DMS 273 (cell line): ENCODE data around the gene DLGAP1.
"Not testable (repeated sequence)": the region's sequence is repeated elsewhere in the genome, so short reads cannot be mapped to it uniquely, and the experiment has no call there.

Experiments
- DNase-seq: peaks from one replicate; lab custom pipeline; 2025; ENCODE audit not compliant: unreplicated experiment; lab: John Stamatoyannopoulos, UW

Gene DLGAP1

GRCh38 chr18:4455113-4455811 lies at the start of gene DLGAP1:
Gene DLGAP1, minus strand, starts transcription at chr18:4455307.
- DNase-seq: peak; percentile 95

GRCh38 chr18:4494703-4495284 lies 39.7 kb upstream of the DLGAP1 start:
- not testable (repeated sequence) for DNase-seq

DNA sequence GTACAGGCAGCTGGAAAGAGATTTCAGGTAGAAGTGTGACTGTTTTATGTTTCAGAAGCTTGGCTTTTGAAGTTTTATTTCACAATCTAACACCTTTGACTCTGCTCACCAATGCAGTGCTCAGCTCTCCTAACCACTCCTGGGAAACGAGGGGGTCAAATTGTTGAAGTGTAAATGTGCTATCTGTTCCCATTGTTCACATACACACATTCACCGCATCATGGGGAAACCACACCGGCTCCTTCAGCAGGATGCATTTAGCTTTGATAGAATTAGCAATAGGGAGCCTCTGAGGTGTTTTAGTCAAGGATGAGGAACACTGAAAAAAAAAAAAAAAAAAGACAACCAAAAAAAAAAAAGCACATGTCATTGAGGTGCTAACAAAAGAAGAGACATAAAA lies 13.4 kb upstream of the DLGAP1 start:
- DNase-seq: no peak

GRCh38 chr18:4454537-4455112 lies 482 bp downstream of the DLGAP1 start:
- peak; percentile 71 for DNase-seq

DNA sequence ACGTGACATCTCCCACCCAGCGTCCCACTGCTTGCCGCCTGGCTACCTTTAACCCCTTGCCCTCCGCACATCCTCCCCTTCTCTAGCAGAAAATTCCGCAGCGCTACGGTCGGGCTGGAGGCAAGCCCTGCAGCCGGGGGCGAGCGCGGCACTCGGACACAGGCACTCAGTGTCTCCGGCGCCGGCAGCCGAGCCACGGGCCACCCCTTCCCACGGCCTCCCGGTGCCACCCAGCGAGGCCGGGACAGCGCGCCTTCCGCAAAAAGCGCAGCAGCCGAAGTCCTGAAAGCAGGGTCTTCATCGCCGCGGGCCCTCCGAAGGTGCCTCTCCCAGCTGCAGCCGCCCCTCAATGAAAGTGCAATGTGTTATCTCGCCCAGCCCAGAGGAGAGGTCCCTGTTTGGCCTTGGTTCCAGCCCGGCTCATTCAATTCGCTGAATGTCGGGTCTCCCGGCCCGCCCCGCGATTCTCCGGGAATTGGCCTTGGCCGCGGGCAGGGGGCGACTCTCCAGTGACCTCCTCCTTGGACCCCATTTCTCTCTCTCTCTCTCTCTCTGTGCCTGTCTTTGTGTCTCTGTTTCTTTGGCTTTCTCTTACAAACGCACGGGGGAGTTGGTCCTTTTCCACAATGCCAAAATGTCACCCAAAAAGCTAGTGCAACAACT lies 1.1 kb downstream of the DLGAP1 start:
- DNase-seq: peak; percentile 70

DNA sequence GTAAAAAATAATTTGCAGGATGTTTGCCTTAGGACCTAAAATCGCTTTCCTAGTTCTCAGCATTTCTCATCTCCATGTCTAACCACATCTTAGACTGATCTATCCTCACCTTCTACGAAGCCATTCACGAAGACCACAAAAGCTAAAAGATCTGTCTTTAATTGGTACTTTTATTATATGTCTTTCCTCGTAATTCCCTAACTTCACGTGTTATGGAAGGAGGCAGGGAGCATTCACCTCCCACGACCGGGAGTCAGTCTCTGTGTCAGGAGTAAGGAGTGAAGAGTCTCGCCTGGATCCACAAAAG lies 1.6 kb downstream of the DLGAP1 start:
- no peak for DNase-seq

DNA sequence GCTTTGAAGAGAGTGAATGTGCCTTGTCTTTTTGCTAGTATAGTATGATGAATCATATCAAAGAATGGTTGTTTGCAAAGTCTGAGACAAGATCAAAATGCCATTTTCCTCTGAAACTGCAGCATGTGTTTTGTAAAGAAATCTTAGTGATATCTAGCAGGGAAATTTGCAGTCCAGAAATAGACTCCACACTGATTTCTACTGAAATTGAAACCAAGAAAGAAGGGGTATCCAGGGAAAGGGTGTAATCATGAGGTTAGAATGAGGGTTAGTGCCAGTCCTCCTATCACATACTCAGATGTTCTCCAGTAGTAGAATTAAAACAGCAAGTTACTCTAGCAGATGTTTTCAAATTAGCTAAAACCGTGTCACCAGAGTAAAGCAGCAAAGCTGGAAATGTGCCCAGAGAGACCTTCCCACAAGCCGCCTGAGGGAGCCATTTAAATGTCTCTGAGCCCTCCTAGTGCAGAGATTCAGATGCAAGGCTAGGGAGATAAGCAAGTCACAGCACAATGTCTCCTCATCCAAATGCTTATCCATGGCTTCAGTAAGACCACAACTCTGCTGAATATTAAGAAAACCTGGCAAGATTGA lies 4.9 kb downstream of the DLGAP1 start:
- DNase-seq: peak; percentile 88

DNA sequence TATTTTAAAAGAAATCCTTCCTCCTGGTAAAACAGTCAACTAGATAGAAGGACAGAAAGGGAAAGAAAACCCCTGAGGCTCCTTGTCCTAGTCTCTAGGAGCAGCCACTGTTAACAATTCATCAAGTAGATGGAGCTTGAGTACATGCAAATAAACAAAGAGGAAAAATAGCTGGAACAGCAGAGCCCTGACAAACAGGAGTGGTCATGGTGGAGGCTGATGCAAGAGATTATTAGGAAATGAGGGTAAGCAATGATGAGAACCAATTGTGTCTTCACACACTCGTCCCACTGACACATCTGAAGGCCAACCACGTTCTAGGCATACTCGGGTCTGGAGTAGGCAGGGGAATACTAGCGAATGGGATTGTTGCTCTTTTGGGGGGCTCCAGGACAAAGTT lies 9.2 kb downstream of the DLGAP1 start:
- no peak for DNase-seq

- no peak for DNase-seq
Measured at GRCh38 chr18:4444306-4444705, 10.8 kb downstream of the DLGAP1 start.

GRCh38 chr18:4441098-4441497 lies 14.0 kb downstream of the DLGAP1 start:
- no peak for DNase-seq

DNA sequence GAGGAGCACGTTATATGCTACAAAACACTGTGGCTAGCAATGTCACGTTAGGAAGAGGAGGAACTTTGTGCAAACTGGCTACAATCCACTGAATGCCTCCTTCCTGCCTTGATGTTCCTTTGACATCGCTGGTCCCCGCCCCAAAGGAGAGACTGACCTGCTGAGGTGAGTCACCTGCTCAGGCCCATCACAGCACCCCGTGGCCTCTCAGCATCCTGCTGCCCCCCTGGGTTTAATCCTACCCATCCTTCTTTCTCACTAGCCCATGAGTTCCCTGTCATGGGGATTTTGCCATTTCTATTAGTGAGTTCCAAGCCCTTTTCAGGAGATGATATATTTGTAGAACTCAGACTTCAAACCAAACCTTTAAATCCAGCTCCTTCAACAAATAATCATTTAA lies 16.2 kb downstream of the DLGAP1 start:
- DNase-seq: no peak

GRCh38 chr18:4433717-4434116 lies 21.4 kb downstream of the DLGAP1 start:
- DNase-seq: no peak

- DNase-seq: no peak
Measured at GRCh38 chr18:4430836-4431235, 24.3 kb downstream of the DLGAP1 start.

DNA sequence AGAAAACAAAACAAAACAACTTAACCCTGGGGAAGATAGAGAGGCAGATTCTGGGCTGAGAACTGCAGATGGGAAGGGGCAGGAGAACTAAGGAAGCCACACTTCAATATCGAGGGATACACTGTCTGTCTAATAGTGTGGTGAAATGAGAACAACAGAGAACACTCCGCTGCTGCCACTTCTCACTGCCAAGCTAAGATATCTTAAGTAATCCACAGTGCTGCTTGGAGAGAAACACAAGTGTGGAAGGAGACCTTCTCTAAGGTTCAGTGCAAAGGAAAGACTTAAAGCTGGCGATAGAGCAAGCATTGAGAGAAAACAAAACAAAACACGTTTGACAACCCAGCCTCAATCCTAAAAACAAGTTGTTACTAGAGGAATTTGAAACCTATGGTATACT lies 37.4 kb downstream of the DLGAP1 start:
- no peak for DNase-seq

GRCh38 chr18:4416976-4417375 lies 38.1 kb downstream of the DLGAP1 start:
- DNase-seq: no peak

GRCh38 chr18:4412286-4412685 lies 42.8 kb downstream of the DLGAP1 start:
- DNase-seq: no peak

- no peak for DNase-seq
Measured at GRCh38 chr18:4406856-4407255, 48.3 kb downstream of the DLGAP1 start.

DNA sequence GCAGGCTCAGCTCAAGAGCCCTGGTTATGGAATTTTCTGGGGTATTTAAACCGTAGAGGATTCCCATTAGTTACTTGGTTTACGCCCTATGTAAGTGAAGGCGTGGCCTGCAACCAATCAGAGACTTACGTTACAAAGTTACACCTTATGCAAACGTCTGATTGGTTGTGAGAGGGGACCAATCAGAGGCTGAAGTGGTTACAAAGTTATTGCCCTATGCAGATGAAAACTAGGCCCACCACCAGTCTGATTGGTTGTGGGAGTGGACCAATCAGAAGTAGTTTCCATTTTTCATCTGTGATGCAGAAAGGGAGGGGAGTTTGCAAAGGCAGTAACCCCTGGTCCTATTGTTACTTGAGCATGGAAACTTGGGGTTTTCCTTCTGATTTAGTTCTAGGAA lies 49.1 kb downstream of the DLGAP1 start:
- no peak for DNase-seq

GRCh38 chr18:4403836-4404235 lies 51.3 kb downstream of the DLGAP1 start:
- no peak for DNase-seq

DNA sequence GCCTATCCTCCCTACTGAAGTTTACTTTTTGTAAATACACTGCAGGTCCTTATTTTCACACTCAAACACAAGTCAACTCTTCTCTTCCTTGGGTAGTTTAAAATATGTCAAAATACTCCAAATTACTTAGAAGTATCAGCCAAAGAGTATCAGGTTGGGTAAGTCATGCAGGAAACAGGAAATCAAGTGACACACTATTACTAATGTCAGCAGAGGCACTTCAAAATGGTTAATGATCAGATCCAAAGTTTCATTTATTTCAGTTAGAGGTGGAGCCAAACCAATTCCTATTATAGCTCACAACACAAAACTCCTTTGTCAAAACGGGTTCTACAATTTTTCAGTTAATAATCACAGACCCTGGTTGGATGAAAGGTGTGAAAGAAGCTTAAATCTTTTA lies 54.2 kb downstream of the DLGAP1 start:
- no peak for DNase-seq

- DNase-seq: no peak
Measured at GRCh38 chr18:4399929-4400328, 55.2 kb downstream of the DLGAP1 start.

DNA sequence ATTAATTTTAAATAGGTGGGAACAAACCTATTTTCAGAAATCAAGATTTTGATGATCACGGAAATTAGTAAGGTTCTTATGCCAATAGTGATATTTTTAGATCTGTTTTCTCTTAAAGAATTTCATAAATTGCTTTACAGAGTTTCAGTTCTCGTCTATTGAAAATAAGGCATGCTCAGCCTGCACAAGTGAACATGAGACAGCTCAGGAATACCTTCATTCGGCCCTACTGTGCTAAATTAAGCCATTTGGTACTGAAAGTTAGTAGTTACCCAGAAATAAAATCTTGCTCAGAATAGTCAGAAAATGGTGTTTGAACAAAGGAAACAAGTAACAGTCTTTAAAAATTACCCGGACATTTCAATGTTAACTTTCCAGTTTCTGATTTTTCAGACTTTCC lies 60.4 kb downstream of the DLGAP1 start:
- DNase-seq: no peak
